MM.1S (cell line): Measurements from ENCODE around the gene SKOR1.

ENCODE experiments used
- DNase-seq: peaks from one replicate; pipeline ENCODE4 v3.0.0-alpha.2; 2015
- H2AFZ ChIP-seq: fragments of 300-600 bp; sonication (generic); 2 replicates; pipeline ENCODE4 v1.6.0; 2016; ENCODE audit warnings: antibody characterized with exemption, low read length
- H3F3A ChIP-seq: fragments of 300-600 bp; sonication (generic); 2 replicates; pipeline ENCODE4 v1.6.1; 2016; ENCODE audit warnings: mild to moderate bottlenecking, antibody characterized with exemption, low read length, moderate library complexity, mixed read lengths; ENCODE audit not compliant: insufficient read depth
- H3K27ac ChIP-seq: fragments of 300-600 bp; sonication (generic); 2 replicates; pipeline ENCODE4 v1.5.1; 2016; ENCODE audit warnings: mild to moderate bottlenecking, low read length
- H3K27me3 ChIP-seq: fragments of 300-600 bp; sonication (generic); replicated peaks from 2 replicates; pipeline ENCODE4 v1.6.0; 2016; ENCODE audit warnings: low read length; ENCODE audit not compliant: insufficient read depth
- H3K36me3 ChIP-seq: fragments of 300-600 bp; sonication (generic); replicated peaks from 2 replicates; pipeline ENCODE4 v1.6.1; 2016; ENCODE audit warnings: mild to moderate bottlenecking, low read length, mixed read lengths; ENCODE audit not compliant: insufficient read depth
- H3K4me1 ChIP-seq: fragments of 300-600 bp; sonication (generic); 2 replicates; pipeline ENCODE4 v1.6.1; 2016; ENCODE audit warnings: low read length, mixed read lengths
- H3K4me2 ChIP-seq: fragments of 300-600 bp; sonication (generic); 2 replicates; pipeline ENCODE4 v1.6.0; 2016; ENCODE audit warnings: low read depth, low read length
- H3K4me3 ChIP-seq: fragments of 300-600 bp; sonication (generic); 2 replicates; pipeline ENCODE4 v1.5.1; 2016; ENCODE audit warnings: low read length, mixed read lengths
- H3K79me2 ChIP-seq: fragments of 300-600 bp; sonication (generic); 2 replicates; pipeline ENCODE4 v1.6.1; 2016; ENCODE audit warnings: mixed run types, low read length, mixed read lengths
- H3K9ac ChIP-seq: fragments of 300-600 bp; sonication (generic); 2 replicates; pipeline ENCODE4 v1.6.1; 2016; ENCODE audit warnings: low read length, mixed read lengths
- H3K9me2 ChIP-seq: fragments of 300-600 bp; sonication (generic); replicated peaks from 2 replicates; pipeline ENCODE4 v1.6.1; 2016; ENCODE audit warnings: mild to moderate bottlenecking, low read length, mixed read lengths; ENCODE audit not compliant: insufficient read depth
- H3K9me3 ChIP-seq: fragments of 300-600 bp; sonication (generic); replicated peaks from 2 replicates; pipeline ENCODE4 v1.6.1; 2016; ENCODE audit warnings: mild to moderate bottlenecking, low read length, mixed read lengths; ENCODE audit not compliant: insufficient read depth
- H4K20me1 ChIP-seq: fragments of 300-600 bp; sonication (generic); 2 replicates; pipeline ENCODE4 v1.6.1; 2016; ENCODE audit warnings: mild to moderate bottlenecking, low read length, moderate library complexity, mixed read lengths; ENCODE audit not compliant: insufficient read depth
- EZH2 ChIP-seq: fragments of 300-600 bp; sonication (generic); optimal IDR thresholded peaks from 2 replicates; pipeline ENCODE3; 2017; ENCODE audit warnings: low read depth, mild to moderate bottlenecking, antibody characterized with exemption, low read length, mixed read lengths
- EZH2phosphoT487 ChIP-seq: fragments of 300-600 bp; sonication (generic); IDR thresholded peaks from 2 replicates; pipeline ENCODE4 v1.6.1; 2018; ENCODE audit warnings: antibody characterized with exemption, low read length
- TF ChIP-seq, protein P1 (sequence below): fragments of 300-600 bp; sonication (generic); IDR thresholded peaks from 2 replicates; pipeline ENCODE4 v1.5.1; 2016; ENCODE audit warnings: antibody characterized with exemption, low read length, mixed read lengths

SKOR1 gene

GRCh38 chr15:67839929-67840748, 14.8 kb downstream of the SKOR1 start, which contains the start of gene RNU6-1:
RNU6-1 (minus strand) TSS chr15:67840045.
- TF ChIP-seq, protein P1, sequence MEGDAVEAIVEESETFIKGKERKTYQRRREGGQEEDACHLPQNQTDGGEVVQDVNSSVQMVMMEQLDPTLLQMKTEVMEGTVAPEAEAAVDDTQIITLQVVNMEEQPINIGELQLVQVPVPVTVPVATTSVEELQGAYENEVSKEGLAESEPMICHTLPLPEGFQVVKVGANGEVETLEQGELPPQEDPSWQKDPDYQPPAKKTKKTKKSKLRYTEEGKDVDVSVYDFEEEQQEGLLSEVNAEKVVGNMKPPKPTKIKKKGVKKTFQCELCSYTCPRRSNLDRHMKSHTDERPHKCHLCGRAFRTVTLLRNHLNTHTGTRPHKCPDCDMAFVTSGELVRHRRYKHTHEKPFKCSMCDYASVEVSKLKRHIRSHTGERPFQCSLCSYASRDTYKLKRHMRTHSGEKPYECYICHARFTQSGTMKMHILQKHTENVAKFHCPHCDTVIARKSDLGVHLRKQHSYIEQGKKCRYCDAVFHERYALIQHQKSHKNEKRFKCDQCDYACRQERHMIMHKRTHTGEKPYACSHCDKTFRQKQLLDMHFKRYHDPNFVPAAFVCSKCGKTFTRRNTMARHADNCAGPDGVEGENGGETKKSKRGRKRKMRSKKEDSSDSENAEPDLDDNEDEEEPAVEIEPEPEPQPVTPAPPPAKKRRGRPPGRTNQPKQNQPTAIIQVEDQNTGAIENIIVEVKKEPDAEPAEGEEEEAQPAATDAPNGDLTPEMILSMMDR: no peak
- DNase-seq: peak; percentile 97
- peak within 1 kb of the TSS; percentile 86 for H3K4me2 ChIP-seq
- H3K9me3 ChIP-seq: no peaks in the 10 kb centered on the region
- H2AFZ ChIP-seq: peak within 1 kb of the TSS; percentile 93
- H4K20me1 ChIP-seq: no peaks in the 10 kb centered on the region
- H3K27me3 ChIP-seq: peaks cover 9% of the 10 kb centered on the region; the same call in 1 of the 2 replicates
- H3K27ac ChIP-seq: peak within 1 kb of the TSS; percentile 87
- H3K36me3 ChIP-seq: no peaks in the 10 kb centered on the region
- H3K79me2 ChIP-seq: no peaks in the 10 kb centered on the region
- H3K4me1 ChIP-seq: peaks cover 9% of the 10 kb centered on the region; the same call in 1 of the 2 replicates
- peak within 1 kb of the TSS; percentile 92 for H3K4me3 ChIP-seq
- H3K9ac ChIP-seq: peak within 1 kb of the TSS; percentile 90
- no peaks in the 10 kb centered on the region for H3K9me2 ChIP-seq
- H3F3A ChIP-seq: peaks cover 17% of the 10 kb centered on the region; the same call in 1 of the 2 replicates

DNA sequence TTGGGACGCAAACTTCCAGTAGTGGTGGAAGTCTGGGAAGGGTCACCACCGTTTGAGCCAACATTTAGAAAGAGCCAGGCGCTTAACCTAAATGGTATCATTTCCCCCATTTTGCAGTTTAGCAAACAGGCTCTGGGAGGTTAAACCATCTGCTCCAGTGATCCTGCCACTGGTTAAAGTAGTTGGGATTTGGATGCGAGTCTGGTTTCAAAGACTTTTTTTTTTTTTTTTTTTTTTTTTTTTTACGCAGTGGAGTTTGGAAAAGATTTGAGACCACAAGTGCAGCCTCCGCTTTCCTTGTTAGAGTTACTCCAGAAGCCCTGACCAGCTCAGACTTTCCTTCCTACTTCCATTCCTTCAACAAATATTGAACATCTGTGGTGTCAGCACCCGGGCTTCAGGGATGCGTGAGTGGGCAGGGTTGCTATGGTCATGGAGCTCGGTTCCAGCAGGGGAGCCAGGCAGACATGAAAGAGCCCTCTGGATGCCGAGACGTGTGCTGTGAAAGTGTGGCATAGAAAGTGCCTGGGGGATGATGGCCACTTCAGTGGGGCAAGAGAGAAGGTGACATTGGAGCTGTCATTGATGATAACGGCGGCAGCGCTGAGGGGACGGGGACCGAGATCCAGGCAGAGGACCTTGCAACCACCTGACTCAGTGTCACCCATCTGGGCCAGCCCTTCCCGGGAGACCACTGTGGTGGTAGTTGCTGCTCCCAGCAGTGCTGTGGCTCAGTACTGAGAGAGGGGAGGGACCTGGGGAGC, 15.6 kb downstream of the SKOR1 start:
- TF ChIP-seq, protein P1: no peak
- TF ChIP-seq EZH2phosphoT487 (no peak), EZH2 (no peak)
- peaks cover under 1% of the 10 kb centered on the region; the same call in 1 of the 2 replicates for H3K27me3 ChIP-seq
- H3K79me2 ChIP-seq: no peaks in the 10 kb centered on the region
- peaks cover 17% of the 10 kb centered on the region; the same call in 1 of the 2 replicates for H3F3A ChIP-seq
- peak overlapping the region; percentile 90 for H3K9ac ChIP-seq
- H3K4me3 ChIP-seq: peak overlapping the region; percentile 92
- H3K9me3 ChIP-seq: no peaks in the 10 kb centered on the region
- peak overlapping the region; percentile 93 for H2AFZ ChIP-seq
- DNase-seq: no peak
- H4K20me1 ChIP-seq: no peaks in the 10 kb centered on the region
- H3K27ac ChIP-seq: peak overlapping the region; percentile 87
- peak overlapping the region; percentile 86 for H3K4me2 ChIP-seq
- peaks cover 9% of the 10 kb centered on the region; the same call in 1 of the 2 replicates for H3K4me1 ChIP-seq
- no peaks in the 10 kb centered on the region for H3K9me2 ChIP-seq
- no peaks in the 10 kb centered on the region for H3K36me3 ChIP-seq

DNA sequence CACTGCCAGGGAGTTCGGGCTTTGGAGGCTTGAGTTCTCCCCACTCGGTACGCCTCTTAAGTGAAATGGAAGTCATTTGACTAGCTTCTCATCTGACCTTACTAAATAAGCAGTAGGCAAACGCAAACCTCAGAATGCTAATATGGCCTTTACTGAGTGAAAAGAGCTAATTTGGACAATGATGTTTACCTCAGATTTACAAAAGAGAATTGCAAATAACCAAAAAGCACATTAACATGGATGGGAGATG, 16.1 kb downstream of the SKOR1 start:
- Histone ChIP-seq H3K27ac (no peak overlapping the region), H3K79me2 (no peaks in the 10 kb centered on the region), H4K20me1 (no peaks in the 10 kb centered on the region), H3F3A (peaks cover 17% of the 10 kb centered on the region; the same call in 1 of the 2 replicates), H3K9me3 (no peaks in the 10 kb centered on the region), H3K27me3 (no peaks in the 10 kb centered on the region), H3K9me2 (no peaks in the 10 kb centered on the region), H3K36me3 (no peaks in the 10 kb centered on the region), H3K4me3 (peak overlapping the region; percentile 92; the same call in 1 of the 2 replicates), H3K4me2 (peak overlapping the region; percentile 86), H3K9ac (peak overlapping the region; percentile 90; the same call in 1 of the 2 replicates), H2AFZ (peak overlapping the region; percentile 93; the same call in 1 of the 2 replicates), H3K4me1 (peaks cover 9% of the 10 kb centered on the region; the same call in 1 of the 2 replicates)
- TF ChIP-seq, protein P1: no peak
- TF ChIP-seq EZH2: no peak
- TF ChIP-seq EZH2phosphoT487: no peak
- DNase-seq: no peak
